ENCODE measurements around the gene MACC1. TPM values are rescaled to one million over a fixed set of nuclear protein-coding genes. Genes with fewer than 3 reads are reported as not detected.

The MACC1 gene
- total and polyA plus RNA-seq, 9 of the 15 experiments (the other 6 are each of a cell fraction or from before 2014, with no cell fraction given), result 5.9 to 30.2 (median 10.4) TPM

DNA sequence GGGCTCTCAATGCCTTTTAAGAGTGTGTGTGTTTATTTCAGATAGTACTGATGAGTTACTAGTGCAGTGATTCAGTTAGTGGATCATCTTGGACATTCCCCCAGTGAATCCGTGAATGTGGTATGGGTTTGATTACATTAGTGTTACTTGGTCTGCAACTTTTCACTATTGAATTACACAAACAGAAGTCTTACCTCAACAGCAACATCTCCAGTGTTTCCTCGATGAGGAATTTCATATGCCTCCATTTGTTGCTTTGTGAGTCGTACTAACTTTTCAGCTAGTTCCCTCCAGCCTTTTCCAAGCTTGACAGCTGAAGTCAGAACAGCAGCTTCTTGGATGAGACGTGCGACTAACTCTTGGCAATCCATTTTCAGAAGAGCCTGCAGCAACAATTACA, 63.2 kb downstream of the MACC1 start:
- Histone ChIP-seq H3K9me1 (ENCODE audit: control insufficient read depth, insufficient read depth, low read length) (no peaks in the 10 kb centered on the region), H3K4me1 (replicated peaks in 1 of 2; ENCODE audit: control insufficient read depth in 2 of 2, insufficient read depth in 2 of 2, low read length in 2 of 2) (no peaks in the 10 kb centered on the region), H3K79me2 (ENCODE audit: control insufficient read depth, insufficient read depth, low read length) (no peaks in the 10 kb centered on the region), H3K9ac (ENCODE audit: insufficient read depth in 1 of 2, low read depth in 2 of 2, low read length in 2 of 2) (no peak overlapping the region), H4K20me1 (replicated peaks; ENCODE audit: control insufficient read depth, insufficient read depth, low read length) (no peaks in the 10 kb centered on the region), H2AFZ (ENCODE audit: low read depth, low read length) (no peak overlapping the region), H3K4me3 (no peak overlapping the region), H3K27ac (ENCODE audit: extremely low read depth, low read depth, low read length) (no peak overlapping the region), H3K4me2 (ENCODE audit: insufficient read depth, low read length) (no peak overlapping the region), H3K36me3 (ENCODE audit: control insufficient read depth, insufficient read depth, low read length) (peaks cover 13% of the 10 kb centered on the region; the same call in 2 of the 3 replicates), H3K9me3 (replicated peaks; ENCODE audit: control insufficient read depth, insufficient read depth, low read depth, low read length) (no peaks in the 10 kb centered on the region), H3K27me3 (ENCODE audit: control insufficient read depth in 2 of 2, insufficient read depth in 2 of 2, low read length in 2 of 2) (no peaks in the 10 kb centered on the region)
- ATAC-seq (no peak), DNase-seq (ENCODE audit: extremely low read depth in 1 of 4, low spot score in 3 of 4) (no peak), FAIRE-seq (no peak)
- BruUV-seq (replicated peaks), result no TSS peak
- in situ Hi-C loops (cut with MboI), result loop anchor here (25.0 kb wide), 1 partner anchor 392 kb away; the partner anchor contains the start of gene TMEM196
- intact Hi-C loops (cut with micrococcal nuclease), result no loop called here
- WGBS (ENCODE audit: insufficient coverage, low coverage, missing lambda C conversion rate), result 77% methylated on average over 5 of the region's 5 CpGs
- POLR2A ChIA-PET, result no interaction called here
- CTCF ChIA-PET (ENCODE audit: low intra/inter-chr PET ratio), result no interaction called here
- TF ChIP-seq PRPF4 (IDR thresholded peaks at IDR 0.05; ENCODE audit: insufficient read depth, low read depth, low read length, poor library complexity, severe bottlenecking) (no peak), ZNF174 (CRISPR knock-in tag; IDR thresholded peaks at IDR 0.05) (no peak), GATA2 (CRISPR knock-in tag; IDR thresholded peaks at IDR 0.05) (no peak), SRF (CRISPR knock-in tag; IDR thresholded peaks at IDR 0.05) (no peak), TBL1XR1 (IDR thresholded peaks at IDR 0.05; ENCODE audit: low read length in 2 of 2) (no peak), GTF3C2 (IDR thresholded peaks at IDR 0.05; ENCODE audit: borderline replicate concordance, extremely low read depth, insufficient read length) (no peak), RNF219 (CRISPR knock-in tag; IDR thresholded peaks at IDR 0.05) (no peak), PHTF2 (CRISPR knock-in tag; IDR thresholded peaks at IDR 0.05) (no peak), ZNF780A (CRISPR knock-in tag; IDR thresholded peaks at IDR 0.05) (no peak), HCFC1 (IDR thresholded peaks at IDR 0.05; ENCODE audit: low read depth, low read length) (no peak), NFRKB (IDR thresholded peaks at IDR 0.05; ENCODE audit: low read depth) (no peak), ZC3H4 (CRISPR knock-in tag; IDR thresholded peaks at IDR 0.05; ENCODE audit: borderline replicate concordance) (no peak), FOXP1 (CRISPR knock-in tag; IDR thresholded peaks at IDR 0.05) (no peak), NUFIP1 (IDR thresholded peaks at IDR 0.05; ENCODE audit: partially characterized antibody) (no peak)
- TF ChIP-seq, protein P1, sequence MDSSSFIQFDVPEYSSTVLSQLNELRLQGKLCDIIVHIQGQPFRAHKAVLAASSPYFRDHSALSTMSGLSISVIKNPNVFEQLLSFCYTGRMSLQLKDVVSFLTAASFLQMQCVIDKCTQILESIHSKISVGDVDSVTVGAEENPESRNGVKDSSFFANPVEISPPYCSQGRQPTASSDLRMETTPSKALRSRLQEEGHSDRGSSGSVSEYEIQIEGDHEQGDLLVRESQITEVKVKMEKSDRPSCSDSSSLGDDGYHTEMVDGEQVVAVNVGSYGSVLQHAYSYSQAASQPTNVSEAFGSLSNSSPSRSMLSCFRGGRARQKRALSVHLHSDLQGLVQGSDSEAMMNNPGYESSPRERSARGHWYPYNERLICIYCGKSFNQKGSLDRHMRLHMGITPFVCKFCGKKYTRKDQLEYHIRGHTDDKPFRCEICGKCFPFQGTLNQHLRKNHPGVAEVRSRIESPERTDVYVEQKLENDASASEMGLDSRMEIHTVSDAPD (CRISPR knock-in tag; IDR thresholded peaks at IDR 0.05), result no peak
- TF ChIP-seq, protein P2, sequence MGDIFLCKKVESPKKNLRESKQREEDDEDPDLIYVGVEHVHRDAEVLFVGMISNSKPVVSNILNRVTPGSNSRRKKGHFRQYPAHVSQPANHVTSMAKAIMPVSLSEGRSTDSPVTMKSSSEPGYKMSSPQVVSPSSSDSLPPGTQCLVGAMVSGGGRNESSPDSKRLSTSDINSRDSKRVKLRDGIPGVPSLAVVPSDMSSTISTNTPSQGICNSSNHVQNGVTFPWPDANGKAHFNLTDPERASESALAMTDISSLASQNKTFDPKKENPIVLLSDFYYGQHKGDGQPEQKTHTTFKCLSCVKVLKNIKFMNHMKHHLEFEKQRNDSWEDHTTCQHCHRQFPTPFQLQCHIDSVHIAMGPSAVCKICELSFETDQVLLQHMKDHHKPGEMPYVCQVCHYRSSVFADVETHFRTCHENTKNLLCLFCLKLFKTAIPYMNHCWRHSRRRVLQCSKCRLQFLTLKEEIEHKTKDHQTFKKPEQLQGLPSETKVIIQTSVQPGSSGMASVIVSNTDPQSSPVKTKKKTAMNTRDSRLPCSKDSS (IDR thresholded peaks at IDR 0.05; ENCODE audit: low read depth, partially characterized antibody), result no peak
